Measurements from ENCODE around the gene ELAVL4. TPM values are rescaled to one million over a fixed set of nuclear protein-coding genes. Genes with fewer than 3 reads are reported as not detected.

ELAVL4 gene
- polyA plus RNA-seq, 1 donor from 2014 or later: not detected

GRCh38 chr1:50106095-50106761, 2.5 kb upstream of the ELAVL4 start:
- Mint-ChIP-seq H3K27ac (no peak overlapping the region), H3K27me3 (peaks cover 26% of the 10 kb centered on the region), H3K4me3 (no peak overlapping the region)

GRCh38 chr1:50109116-50109515, 396 bp downstream of the ELAVL4 start:
- Mint-ChIP-seq H3K27me3 (peaks cover 27% of the 10 kb centered on the region), H3K9me3 (peaks cover 0 to 5% (median 0%) of the 10 kb centered on the region in 3 donors), H3K4me1 (peaks cover 3 to 17% (median 4%) of the 10 kb centered on the region in 3 donors), H3K27ac (no peak overlapping the region), H3K36me3 (no peaks in the 10 kb centered on the region), H3K4me3 (no peak overlapping the region)

More at GRCh38 chr1:50106095-50106761, 2.5 kb upstream of the ELAVL4 start:
- Mint-ChIP-seq H3K4me1 (peaks cover 3 to 17% (median 4%) of the 10 kb centered on the region in 3 donors), H3K9me3 (peaks cover 0 to 3% (median 0%) of the 10 kb centered on the region in 3 donors), H3K36me3 (no peaks in the 10 kb centered on the region)

DNA sequence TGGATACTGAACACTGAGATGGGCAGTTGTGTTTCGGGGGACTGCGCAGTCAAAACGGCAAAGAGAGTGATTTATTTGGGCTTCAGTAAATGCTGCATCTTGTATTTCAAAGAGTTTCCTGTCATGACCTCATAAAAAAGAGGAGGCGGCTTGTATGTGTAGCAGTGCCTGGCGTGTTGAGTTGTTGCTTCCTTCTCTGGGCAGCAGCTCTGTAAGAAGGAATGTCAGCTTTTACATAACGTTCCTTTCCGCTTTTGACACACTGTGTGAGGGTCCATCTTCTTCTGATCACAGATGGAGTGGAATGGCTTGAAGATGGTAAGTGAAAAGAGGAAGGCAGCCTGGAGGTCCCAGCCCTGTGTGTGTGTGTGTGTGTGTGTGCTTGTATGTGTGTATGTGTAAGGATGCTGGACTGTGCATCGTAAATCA, 941 bp downstream of the ELAVL4 start:
- Mint-ChIP-seq H3K9me3 (peaks cover 0 to 5% (median 0%) of the 10 kb centered on the region in 3 donors), H3K27ac (no peak overlapping the region), H3K27me3 (peaks cover 31% of the 10 kb centered on the region), H3K36me3 (no peaks in the 10 kb centered on the region), H3K4me3 (peak overlapping the region in 1 of 4 donors; percentile 49), H3K4me1 (peaks cover 3 to 17% (median 4%) of the 10 kb centered on the region in 3 donors)

DNA sequence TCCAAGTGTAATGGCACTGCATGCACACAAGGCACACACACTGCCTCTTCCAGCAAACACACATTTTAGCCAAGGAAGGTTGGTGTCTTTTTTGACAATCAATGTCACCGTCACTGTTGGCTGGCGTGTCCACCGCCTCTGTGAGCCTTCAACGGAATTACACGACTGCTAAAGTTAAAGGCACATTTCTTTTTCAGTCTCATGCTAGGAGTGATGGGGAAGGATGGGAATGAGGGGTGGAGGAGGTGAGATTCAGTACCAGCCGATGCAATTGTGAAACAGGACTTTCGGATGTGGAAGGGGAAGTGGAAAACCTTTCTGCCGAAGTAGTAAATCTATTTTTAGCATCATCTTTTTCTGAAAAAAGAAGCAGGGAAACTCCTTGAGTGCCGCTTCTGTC, 1.4 kb downstream of the ELAVL4 start:
- Mint-ChIP-seq H3K4me3 (peak overlapping the region in 2 of 4 donors; percentile 10 to 49), H3K36me3 (no peaks in the 10 kb centered on the region), H3K27me3 (peaks cover 33% of the 10 kb centered on the region), H3K4me1 (peaks cover 3 to 17% (median 4%) of the 10 kb centered on the region in 3 donors), H3K9me3 (peaks cover 0 to 5% (median 0%) of the 10 kb centered on the region in 3 donors), H3K27ac (no peak overlapping the region)

DNA sequence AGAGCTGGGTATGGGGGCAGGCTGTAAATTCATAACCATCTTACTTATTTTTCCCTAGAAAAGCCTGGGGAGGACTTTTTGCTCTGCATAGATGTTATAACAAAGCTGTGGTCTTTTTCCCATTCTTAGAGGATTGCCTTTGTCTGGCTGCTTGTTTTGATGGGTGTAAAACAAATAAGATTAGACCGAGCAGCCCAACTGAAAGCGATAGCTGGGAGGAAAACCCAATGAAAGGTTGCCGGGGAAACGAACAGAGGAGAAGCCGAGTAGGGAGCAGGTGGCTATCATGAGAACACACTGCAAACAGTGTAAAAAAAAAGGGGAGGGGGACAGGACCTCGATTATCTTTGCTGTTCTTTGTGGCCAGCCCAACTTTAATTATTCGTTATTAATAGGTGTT, 1.9 kb downstream of the ELAVL4 start:
- peaks cover 34% of the 10 kb centered on the region for H3K27me3 Mint-ChIP-seq

DNA sequence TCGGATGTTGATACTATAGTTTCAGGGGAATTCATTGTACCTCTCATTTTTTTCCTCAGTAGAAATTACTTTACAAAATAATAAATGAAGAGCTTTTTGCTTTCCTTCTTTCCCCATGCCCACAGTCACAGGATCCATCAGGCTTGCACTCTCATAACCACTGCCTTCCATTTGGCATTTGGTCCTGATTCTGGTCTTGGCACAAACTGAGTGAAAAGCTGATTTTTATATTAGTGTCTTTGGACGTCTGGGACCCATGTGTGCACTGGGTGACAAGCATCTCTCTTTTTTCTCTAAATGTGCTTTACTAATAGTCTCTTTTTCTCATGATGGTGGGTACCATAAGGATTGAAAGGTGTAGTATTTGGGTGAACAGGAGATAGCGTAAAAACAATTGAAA, 2.8 kb downstream of the ELAVL4 start:
- H3K27me3 Mint-ChIP-seq: peaks cover 32% of the 10 kb centered on the region
- H3K4me3 Mint-ChIP-seq: no peak overlapping the region
- peaks cover 3 to 17% (median 4%) of the 10 kb centered on the region in 3 donors for H3K4me1 Mint-ChIP-seq
- no peak overlapping the region for H3K27ac Mint-ChIP-seq
- no peaks in the 10 kb centered on the region for H3K36me3 Mint-ChIP-seq
- peaks cover 0 to 2% (median 0%) of the 10 kb centered on the region in 3 donors for H3K9me3 Mint-ChIP-seq

More for the DNA sequence above, 1.9 kb downstream of the ELAVL4 start:
- H3K9me3 Mint-ChIP-seq: peaks cover 0 to 3% (median 0%) of the 10 kb centered on the region in 3 donors
- H3K27ac Mint-ChIP-seq: no peak overlapping the region
- no peaks in the 10 kb centered on the region for H3K36me3 Mint-ChIP-seq
- H3K4me3 Mint-ChIP-seq: peak overlapping the region in 1 of 4 donors; percentile 11
- H3K4me1 Mint-ChIP-seq: peaks cover 3 to 17% (median 4%) of the 10 kb centered on the region in 3 donors

GRCh38 chr1:50112193-50112592, 3.5 kb downstream of the ELAVL4 start:
- Mint-ChIP-seq H3K9me3 (peaks cover 0 to 2% (median 0%) of the 10 kb centered on the region in 3 donors), H3K27ac (no peak overlapping the region), H3K36me3 (no peaks in the 10 kb centered on the region), H3K27me3 (peaks cover 31% of the 10 kb centered on the region), H3K4me3 (no peak overlapping the region), H3K4me1 (peaks cover 3 to 17% (median 4%) of the 10 kb centered on the region in 3 donors)

GRCh38 chr1:50123071-50123470, 14.4 kb downstream of the ELAVL4 start:
- H3K27me3 Mint-ChIP-seq: peaks cover 9% of the 10 kb centered on the region
- H3K27ac Mint-ChIP-seq: no peak overlapping the region
- H3K36me3 Mint-ChIP-seq: peaks cover 2% of the 10 kb centered on the region
- H3K4me1 Mint-ChIP-seq: no peaks in the 10 kb centered on the region
- no peaks in the 10 kb centered on the region for H3K9me3 Mint-ChIP-seq
- H3K4me3 Mint-ChIP-seq: no peak overlapping the region

GRCh38 chr1:50126927-50127715, 18.4 kb downstream of the ELAVL4 start:
- no peak overlapping the region for H3K4me3 Mint-ChIP-seq
- H3K36me3 Mint-ChIP-seq: no peaks in the 10 kb centered on the region
- H3K27ac Mint-ChIP-seq: peak overlapping the region in 1 of 3 donors; percentile 18
- no peaks in the 10 kb centered on the region for H3K9me3 Mint-ChIP-seq
- H3K27me3 Mint-ChIP-seq: peaks cover 7% of the 10 kb centered on the region
- no peaks in the 10 kb centered on the region for H3K4me1 Mint-ChIP-seq

- no peaks in the 10 kb centered on the region for H3K4me1 Mint-ChIP-seq
- no peaks in the 10 kb centered on the region for H3K36me3 Mint-ChIP-seq
- H3K4me3 Mint-ChIP-seq: no peak overlapping the region
- no peaks in the 10 kb centered on the region for H3K9me3 Mint-ChIP-seq
- no peak overlapping the region for H3K27ac Mint-ChIP-seq
- peaks cover 2% of the 10 kb centered on the region for H3K27me3 Mint-ChIP-seq
These were observed 20.5 kb downstream of the ELAVL4 start for GRCh38 chr1:50129201-50129600.

DNA sequence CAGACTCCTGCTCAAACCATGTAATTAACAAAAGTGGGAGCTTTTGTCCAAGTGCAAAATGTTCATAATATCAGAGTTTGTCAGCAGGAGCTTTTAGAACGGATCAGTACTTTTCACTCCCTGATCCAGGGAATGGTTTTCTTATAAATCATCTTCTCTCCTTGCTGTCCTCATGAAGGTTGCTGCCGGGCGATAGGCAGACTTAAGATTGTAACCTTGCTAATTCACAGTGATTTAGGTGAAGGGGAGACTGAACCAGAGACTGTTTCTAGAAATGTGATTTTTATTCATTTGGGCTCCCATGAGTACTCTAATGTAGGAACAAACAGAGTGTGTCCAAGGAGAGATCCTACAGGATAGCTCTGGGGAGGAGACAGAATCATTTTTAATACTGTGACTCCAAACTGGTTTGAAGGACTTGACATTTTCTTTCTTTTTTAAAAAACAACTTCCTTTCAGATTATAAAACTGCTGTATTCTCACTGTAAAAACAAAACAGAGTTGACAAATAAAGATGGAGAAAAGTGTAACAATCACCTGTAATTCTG, 23.7 kb downstream of the ELAVL4 start:
- Mint-ChIP-seq H3K27me3 (peaks cover 3% of the 10 kb centered on the region), H3K4me1 (no peaks in the 10 kb centered on the region), H3K36me3 (no peaks in the 10 kb centered on the region)

DNA sequence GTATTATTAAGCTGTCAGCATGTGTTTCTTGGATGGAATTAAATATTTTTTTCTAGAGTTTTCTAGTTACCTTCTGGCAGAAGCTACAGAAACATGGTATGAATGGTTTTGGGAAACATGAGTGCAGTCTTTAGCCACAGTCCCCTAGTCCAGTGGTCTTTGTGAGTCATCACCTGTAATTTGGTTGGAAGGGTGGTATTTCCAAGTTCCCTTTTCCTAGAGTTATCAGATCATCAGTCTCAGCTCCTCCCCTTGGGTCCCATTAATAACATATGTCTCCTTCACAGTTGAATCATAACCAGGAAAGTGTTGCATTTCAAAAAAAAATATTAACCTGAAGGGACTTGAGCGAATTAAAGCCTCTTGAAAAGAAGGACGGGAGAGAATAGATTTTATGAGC, 27.0 kb downstream of the ELAVL4 start:
- peaks cover 3% of the 10 kb centered on the region for H3K27me3 Mint-ChIP-seq
- H3K9me3 Mint-ChIP-seq: no peaks in the 10 kb centered on the region
- no peak overlapping the region for H3K27ac Mint-ChIP-seq
- H3K36me3 Mint-ChIP-seq: no peaks in the 10 kb centered on the region
- H3K4me3 Mint-ChIP-seq: no peak overlapping the region
- H3K4me1 Mint-ChIP-seq: no peaks in the 10 kb centered on the region

More for the DNA sequence above, 23.7 kb downstream of the ELAVL4 start:
- Mint-ChIP-seq H3K4me3 (no peak overlapping the region), H3K9me3 (no peaks in the 10 kb centered on the region), H3K27ac (no peak overlapping the region)

DNA sequence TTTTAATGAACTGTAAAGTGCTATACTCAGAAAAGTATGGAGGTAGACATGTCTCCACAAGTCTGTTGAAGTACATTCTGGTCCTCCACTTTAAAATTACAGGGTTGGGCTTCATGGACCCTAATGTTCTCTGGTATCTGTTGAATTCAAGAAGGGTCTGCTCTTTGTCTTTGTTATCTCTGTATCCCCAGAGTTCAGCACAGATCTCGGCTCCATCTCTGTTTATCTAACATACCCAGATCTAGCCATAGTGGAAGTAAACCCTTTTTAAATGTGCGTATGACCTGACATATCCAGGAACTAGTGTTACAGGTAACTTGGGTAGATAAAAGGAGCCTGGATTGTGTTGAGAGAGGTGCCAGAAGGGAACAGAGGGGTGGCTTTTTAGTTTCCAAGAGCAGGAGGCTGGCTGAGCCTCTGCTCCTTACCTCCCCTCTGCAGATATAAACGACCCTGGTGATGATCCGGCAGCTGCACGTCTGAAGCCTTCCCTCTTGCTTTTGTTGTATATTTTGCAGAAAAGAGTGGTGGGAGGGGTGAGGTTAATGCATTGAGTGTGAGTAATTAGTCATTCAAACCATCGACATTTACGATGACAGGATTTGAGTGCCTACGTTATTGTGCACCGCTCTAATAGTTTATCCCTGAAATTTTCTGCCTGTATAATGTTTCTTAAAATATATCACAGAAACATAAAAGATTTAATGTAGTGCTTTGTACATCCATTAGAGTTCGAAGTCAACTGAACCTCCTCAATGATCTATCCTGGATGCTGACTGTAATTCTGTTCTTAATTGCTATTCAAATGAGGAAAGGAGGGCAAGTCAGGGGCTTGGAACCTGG, 30.8 kb downstream of the ELAVL4 start:
- H3K27me3 Mint-ChIP-seq: peaks cover 9% of the 10 kb centered on the region
- no peaks in the 10 kb centered on the region for H3K4me1 Mint-ChIP-seq
- H3K36me3 Mint-ChIP-seq: no peaks in the 10 kb centered on the region
- no peak overlapping the region for H3K4me3 Mint-ChIP-seq
- H3K27ac Mint-ChIP-seq: no peak overlapping the region
- H3K9me3 Mint-ChIP-seq: no peaks in the 10 kb centered on the region

DNA sequence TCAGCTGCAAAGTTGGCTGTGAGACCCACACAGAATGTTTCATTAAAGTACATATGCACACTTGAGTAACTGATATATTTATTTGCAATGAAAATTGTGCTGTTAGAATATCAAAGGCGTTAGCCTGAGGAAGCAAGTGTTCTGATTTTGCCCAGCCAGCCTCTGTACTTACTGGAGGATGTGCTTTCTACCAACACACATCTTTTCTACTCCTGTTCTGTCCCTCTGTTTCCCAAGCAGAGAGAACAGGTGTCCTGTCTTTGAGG, 31.4 kb downstream of the ELAVL4 start:
- H3K9me3 Mint-ChIP-seq: no peaks in the 10 kb centered on the region
- no peak overlapping the region for H3K4me3 Mint-ChIP-seq
- H3K4me1 Mint-ChIP-seq: no peaks in the 10 kb centered on the region
- no peaks in the 10 kb centered on the region for H3K36me3 Mint-ChIP-seq
- H3K27me3 Mint-ChIP-seq: peaks cover 7% of the 10 kb centered on the region
- H3K27ac Mint-ChIP-seq: no peak overlapping the region

Measured in IgD-negative memory B cell (primary cell).